Measurements from ENCODE around the gene BAG3.
"Not testable (repeated sequence)": the region's sequence is repeated elsewhere in the genome, so short reads cannot be mapped to it uniquely, and the experiment has no call there.

Gene BAG3

GRCh38 chr10:119650692-119651513, at the start of gene BAG3:
TSS of gene BAG3 (plus strand) at chr10:119651380. CDS start at chr10:119651676, 296 bp downstream.
- DNase-seq, result peak; percentile 72

GRCh38 chr10:119602241-119603095, 48.7 kb upstream of the BAG3 start:
- peak; percentile 16 for DNase-seq

GRCh38 chr10:119604468-119604867, 46.7 kb upstream of the BAG3 start:
- DNase-seq, result no peak

GRCh38 chr10:119608316-119609155, 42.6 kb upstream of the BAG3 start:
- DNase-seq, result peak; percentile 55

GRCh38 chr10:119609516-119609915, 41.7 kb upstream of the BAG3 start:
- DNase-seq, result no peak

- DNase-seq, result no peak
Observed at GRCh38 chr10:119611433-119611832, 39.7 kb upstream of the BAG3 start.

- DNase-seq, result no peak
Observed at GRCh38 chr10:119613741-119614140, 37.4 kb upstream of the BAG3 start.

- no peak for DNase-seq
Observed at GRCh38 chr10:119614686-119615085, 36.5 kb upstream of the BAG3 start.

GRCh38 chr10:119616882-119617570, 34.2 kb upstream of the BAG3 start:
- no peak for DNase-seq

- no peak for DNase-seq
Observed at GRCh38 chr10:119619215-119619614, 32.0 kb upstream of the BAG3 start.

GRCh38 chr10:119619811-119620210, 31.4 kb upstream of the BAG3 start:
- DNase-seq, result not testable (repeated sequence)

GRCh38 chr10:119620241-119621077, 30.7 kb upstream of the BAG3 start:
- no peak for DNase-seq

- DNase-seq, result no peak
Observed at GRCh38 chr10:119621078-119621384, 30.1 kb upstream of the BAG3 start.

- DNase-seq, result no peak
Observed at GRCh38 chr10:119625570-119626280, 25.5 kb upstream of the BAG3 start.

GRCh38 chr10:119630300-119630699, 20.9 kb upstream of the BAG3 start:
- no peak for DNase-seq

GRCh38 chr10:119633538-119634218, 17.5 kb upstream of the BAG3 start:
- no peak for DNase-seq

- DNase-seq, result no peak
Observed at GRCh38 chr10:119634219-119634544, 17.0 kb upstream of the BAG3 start.

- DNase-seq, result no peak
Observed at GRCh38 chr10:119637631-119638030, 13.5 kb upstream of the BAG3 start.

GRCh38 chr10:119638982-119639381, 12.2 kb upstream of the BAG3 start:
- no peak for DNase-seq

GRCh38 chr10:119640384-119640783, 10.8 kb upstream of the BAG3 start:
- no peak for DNase-seq
